Measurements from ENCODE around the gene PPM1M.

- no peak for TF ChIP-seq CTCF (IDR thresholded peaks at IDR 0.05; ENCODE audit: poor library complexity, severe bottlenecking)
- TF ChIP-seq POLR2AphosphoS5 (IDR thresholded peaks at IDR 0.05) = no peak
- TF ChIP-seq EZH2 (IDR thresholded peaks at IDR 0.05; ENCODE audit: borderline replicate concordance, insufficient read depth, low read length, poor library complexity, severe bottlenecking) = no peak
- TF ChIP-seq RAD21 (conservative IDR thresholded peaks at IDR 0.05) = no peak
- TF ChIP-seq MXI1 (conservative IDR thresholded peaks at IDR 0.05; ENCODE audit: poor library complexity, severe bottlenecking) = no peak
- TF ChIP-seq EP300 (conservative IDR thresholded peaks at IDR 0.05; ENCODE audit: poor library complexity, severe bottlenecking) = no peak
- TF ChIP-seq REST (IDR thresholded peaks at IDR 0.05; ENCODE audit: borderline replicate concordance) = no peak
- TF ChIP-seq SMC3 (conservative IDR thresholded peaks at IDR 0.05; ENCODE audit: poor library complexity) = no peak
- no peak for TF ChIP-seq TAF1 (IDR thresholded peaks at IDR 0.05; ENCODE audit: low read depth)
These were observed 53.8 kb downstream of the PPM1M start for GRCh38 chr3:52299247-52299878.
